Measurements from ENCODE around the gene PTPRQ.

GRCh38 chr12:80709811-80710726 is 266.0 kb downstream of the PTPRQ start:
- TF ChIP-seq CTCF (IDR thresholded peaks at IDR 0.05; ENCODE audit: low read depth, low read length) (peak; percentile 74), POLR2A (IDR thresholded peaks at IDR 0.05; ENCODE audit: extremely low read depth, insufficient read length) (no peak), MAX (IDR thresholded peaks at IDR 0.05; ENCODE audit: low read depth, low read length) (no peak), MYC (IDR thresholded peaks at IDR 0.05; ENCODE audit: low read depth, low read length) (no peak)
